Keratinocyte (primary cell): ENCODE data around the gene ELOVL5. TPM values are rescaled to one million over a fixed set of nuclear protein-coding genes. Genes with fewer than 3 reads are reported as not detected.

Source experiments
- DNase-seq: peaks from one replicate; pipeline ENCODE4 v3.0.0-alpha.2; 2011; ENCODE audit warnings: low read depth, missing footprints, low spot score
- FAIRE-seq: peaks from 2 replicates; lab custom pipeline; 2011; peaks lifted over from hg19 to GRCh38; lab: Jason Lieb, UNC
- H2AFZ ChIP-seq: 2 replicates; pipeline ENCODE4 v1.6.0; 2012; ENCODE audit warnings: low read length, control low read depth, inconsistent platforms; ENCODE audit not compliant: control insufficient read depth
- H3K27ac ChIP-seq: 2 replicates; pipeline ENCODE4 v1.5.1; 2011; ENCODE audit warnings: low read length; ENCODE audit not compliant: control insufficient read depth, insufficient read depth
- H3K27me3 ChIP-seq: 3 replicates; pipeline ENCODE4 v1.6.0; 2011; ENCODE audit warnings: low read length; ENCODE audit not compliant: control insufficient read depth, insufficient read depth; ENCODE audit errors: extremely low read depth
- H3K36me3 ChIP-seq, 2 experiments: 2 replicates in 1 of 2; 3 replicates in 1 of 2; pipeline ENCODE4 v1.5.1; 2011; ENCODE audit warnings: low read length in 2 of 2, mild to moderate bottlenecking in 1 of 2; ENCODE audit not compliant: control insufficient read depth in 2 of 2, insufficient read depth in 2 of 2; ENCODE audit errors: extremely low read depth in 1 of 2
- H3K4me1 ChIP-seq: 3 replicates; pipeline ENCODE4 v1.5.1; 2011; ENCODE audit warnings: low read length; ENCODE audit not compliant: control insufficient read depth, insufficient read depth; ENCODE audit errors: extremely low read depth
- H3K4me2 ChIP-seq: 3 replicates; pipeline ENCODE4 v1.6.0; 2011; ENCODE audit warnings: low read depth, low read length; ENCODE audit not compliant: control insufficient read depth, insufficient read depth; ENCODE audit errors: extremely low read depth
- H3K4me3 ChIP-seq, 3 experiments: fragments of 200-600 bp in 1 of 3; sonication (generic) in 1 of 3; 2 replicates in 2 of 3; 3 replicates in 1 of 3; pipeline ENCODE4 v1.5.1; 2011 to 2016; ENCODE audit warnings: low read length in 3 of 3, mild to moderate bottlenecking in 3 of 3, control low read depth in 2 of 3, inconsistent platforms in 1 of 3, low read depth in 1 of 3, mixed read lengths in 1 of 3, mixed run types in 1 of 3, moderate library complexity in 1 of 3; ENCODE audit not compliant: control insufficient read depth in 2 of 3, insufficient read depth in 2 of 3; ENCODE audit errors: extremely low read depth in 1 of 3
- H3K79me2 ChIP-seq: 2 replicates; pipeline ENCODE4 v1.6.0; 2012; ENCODE audit warnings: low read length; ENCODE audit not compliant: control insufficient read depth, insufficient read depth
- H3K9ac ChIP-seq: 3 replicates; pipeline ENCODE4 v1.6.0; 2011; ENCODE audit warnings: low read length; ENCODE audit not compliant: control insufficient read depth, insufficient read depth; ENCODE audit errors: extremely low read depth
- H3K9me1 ChIP-seq: 3 replicates; pipeline ENCODE4 v1.6.0; 2011; ENCODE audit warnings: low read length; ENCODE audit not compliant: control insufficient read depth, insufficient read depth; ENCODE audit errors: extremely low read depth
- H3K9me3 ChIP-seq: 2 replicates; pipeline ENCODE4 v1.5.1; 2012; ENCODE audit warnings: low read depth, low read length; ENCODE audit not compliant: control insufficient read depth
- H4K20me1 ChIP-seq: 3 replicates; pipeline ENCODE4 v1.6.0; 2011; ENCODE audit warnings: low read length; ENCODE audit not compliant: control insufficient read depth, insufficient read depth; ENCODE audit errors: extremely low read depth
- EZH2 ChIP-seq: IDR thresholded peaks from one replicate; pipeline ENCODE4 v1.6.1; 2012; ENCODE audit warnings: inconsistent platforms, mild to moderate bottlenecking, low read length, moderate library complexity
- dilution Hi-C: fragments of 300-500 bp; cut with MboI; formaldehyde crosslinking; loops from one replicate; pipeline ENCODE4 v1.7.0; 2020; ENCODE audit warnings: low sequenced_read_pairs; ENCODE audit not compliant: extremely low pct_ligation_motif_present
- polyA plus RNA-seq, 5 experiments: library from polyadenylated mRNA; depleted of rRNA in 3 of 5; stranded (reverse) in 3 of 5; stranded (forward) in 1 of 5; unstranded in 1 of 5; fragments of >200 nt; gene quantifications; 1 replicate in 1 of 5; 2 replicates in 3 of 5; 3 replicates in 1 of 5; pipeline versions ENCODE4 v1.2.1 to v1.2.3, GENCODE V29; 2011 to 2012; ENCODE audit warnings: missing spikeins in 2 of 5, low read depth in 1 of 5, low replicate concordance in 1 of 5
- TF ChIP-seq, protein P1 (sequence below), 3 experiments: IDR thresholded peaks in 1 of 3; conservative IDR thresholded peaks in 1 of 3; optimal IDR thresholded peaks in 1 of 3; 2 replicates in 2 of 3; 3 replicates in 1 of 3; pipeline versions ENCODE3 to v1.5.1; 2011; ENCODE audit warnings: low read length in 3 of 3, mild to moderate bottlenecking in 3 of 3, moderate library complexity in 2 of 3, control low read depth in 1 of 3, inconsistent platforms in 1 of 3; ENCODE audit not compliant: insufficient read depth in 2 of 3; ENCODE audit errors: extremely low read depth in 1 of 3

ELOVL5 gene
- polyA plus RNA-seq, 1 donor (not counting 4 experiments of a cell fraction or from before 2014, with no cell fraction given) = 66.7 TPM

DNA sequence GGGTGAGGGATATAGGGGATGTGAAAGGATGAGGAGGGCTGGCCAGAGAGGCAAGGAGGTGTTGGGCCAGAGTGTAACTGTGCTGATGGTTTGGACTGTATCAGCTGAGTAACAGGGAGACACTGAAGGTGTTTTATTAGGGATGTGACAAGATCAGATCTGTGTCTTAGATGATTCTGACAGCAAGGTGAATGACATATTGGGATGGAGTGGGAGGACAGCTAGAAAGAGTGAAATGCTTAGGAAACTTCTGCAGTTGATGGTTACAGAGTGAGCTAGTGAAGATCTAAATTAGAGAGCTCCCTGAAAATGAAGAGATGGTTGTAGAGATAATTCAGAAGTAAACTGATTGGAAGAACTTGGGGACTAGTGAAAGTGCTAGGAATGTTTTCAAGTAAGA lies 47.2 kb upstream of the ELOVL5 start:
- no peak overlapping the region for H3K9ac ChIP-seq
- no peaks in the 10 kb centered on the region for H3K79me2 ChIP-seq
- no peaks in the 10 kb centered on the region for H3K9me3 ChIP-seq
- H3K36me3 ChIP-seq = no peaks in the 10 kb centered on the region
- dilution Hi-C loops = no loop called here
- DNase-seq (no peak), FAIRE-seq (no peak)
- H3K4me3 ChIP-seq = no peak overlapping the region
- no peaks in the 10 kb centered on the region for H3K4me1 ChIP-seq
- H3K27me3 ChIP-seq = peaks cover 3% of the 10 kb centered on the region
- TF ChIP-seq, protein P1, sequence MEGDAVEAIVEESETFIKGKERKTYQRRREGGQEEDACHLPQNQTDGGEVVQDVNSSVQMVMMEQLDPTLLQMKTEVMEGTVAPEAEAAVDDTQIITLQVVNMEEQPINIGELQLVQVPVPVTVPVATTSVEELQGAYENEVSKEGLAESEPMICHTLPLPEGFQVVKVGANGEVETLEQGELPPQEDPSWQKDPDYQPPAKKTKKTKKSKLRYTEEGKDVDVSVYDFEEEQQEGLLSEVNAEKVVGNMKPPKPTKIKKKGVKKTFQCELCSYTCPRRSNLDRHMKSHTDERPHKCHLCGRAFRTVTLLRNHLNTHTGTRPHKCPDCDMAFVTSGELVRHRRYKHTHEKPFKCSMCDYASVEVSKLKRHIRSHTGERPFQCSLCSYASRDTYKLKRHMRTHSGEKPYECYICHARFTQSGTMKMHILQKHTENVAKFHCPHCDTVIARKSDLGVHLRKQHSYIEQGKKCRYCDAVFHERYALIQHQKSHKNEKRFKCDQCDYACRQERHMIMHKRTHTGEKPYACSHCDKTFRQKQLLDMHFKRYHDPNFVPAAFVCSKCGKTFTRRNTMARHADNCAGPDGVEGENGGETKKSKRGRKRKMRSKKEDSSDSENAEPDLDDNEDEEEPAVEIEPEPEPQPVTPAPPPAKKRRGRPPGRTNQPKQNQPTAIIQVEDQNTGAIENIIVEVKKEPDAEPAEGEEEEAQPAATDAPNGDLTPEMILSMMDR (optimal IDR thresholded peaks at IDR 0.05 in 1 of 3, IDR thresholded peaks at IDR 0.05 in 1 of 3, conservative IDR thresholded peaks at IDR 0.05 in 1 of 3; ENCODE audit: extremely low read depth in 1 of 3, insufficient read depth in 2 of 3, low read length in 3 of 3) = no peak
- no peak for TF ChIP-seq EZH2
- H2AFZ ChIP-seq = no peak overlapping the region
- H4K20me1 ChIP-seq = no peaks in the 10 kb centered on the region
- no peak overlapping the region for H3K27ac ChIP-seq
- no peak overlapping the region for H3K4me2 ChIP-seq
- no peaks in the 10 kb centered on the region for H3K9me1 ChIP-seq

DNA sequence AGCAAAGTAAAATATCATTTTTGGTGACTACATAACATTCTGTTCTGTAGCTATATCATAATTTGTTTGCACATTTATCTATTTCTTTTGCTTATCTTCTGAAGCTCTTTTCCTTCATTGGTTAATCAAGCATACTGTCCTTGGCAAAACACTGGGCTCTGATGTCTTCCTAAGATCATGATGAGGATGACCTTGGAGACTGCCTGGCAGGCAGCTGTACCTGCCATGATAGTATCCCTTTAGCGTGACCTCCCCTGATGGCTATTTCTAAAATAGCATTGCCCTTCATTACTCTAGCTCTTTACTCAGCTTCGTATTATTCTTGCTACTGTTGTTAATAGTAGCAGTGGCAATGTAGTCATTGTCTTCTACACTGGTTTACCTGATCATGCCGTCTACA lies 46.0 kb upstream of the ELOVL5 start:
- Histone ChIP-seq H3K79me2 (no peaks in the 10 kb centered on the region), H3K4me1 (no peaks in the 10 kb centered on the region), H3K4me2 (no peak overlapping the region), H4K20me1 (no peaks in the 10 kb centered on the region), H3K4me3 (no peak overlapping the region), H3K9me3 (no peaks in the 10 kb centered on the region), H3K9me1 (no peaks in the 10 kb centered on the region), H3K27me3 (peaks cover 3% of the 10 kb centered on the region), H3K27ac (no peak overlapping the region), H3K9ac (no peak overlapping the region), H3K36me3 (no peaks in the 10 kb centered on the region), H2AFZ (no peak overlapping the region)
- FAIRE-seq = no peak
- no peak for DNase-seq
- TF ChIP-seq, protein P1 (optimal IDR thresholded peaks at IDR 0.05 in 1 of 3, IDR thresholded peaks at IDR 0.05 in 1 of 3, conservative IDR thresholded peaks at IDR 0.05 in 1 of 3; ENCODE audit: extremely low read depth in 1 of 3, insufficient read depth in 2 of 3, low read length in 3 of 3) = no peak
- TF ChIP-seq EZH2 = no peak
- dilution Hi-C loops = no loop called here
